ENCODE measurements around the gene SPTSSA.

The SPTSSA gene

DNA sequence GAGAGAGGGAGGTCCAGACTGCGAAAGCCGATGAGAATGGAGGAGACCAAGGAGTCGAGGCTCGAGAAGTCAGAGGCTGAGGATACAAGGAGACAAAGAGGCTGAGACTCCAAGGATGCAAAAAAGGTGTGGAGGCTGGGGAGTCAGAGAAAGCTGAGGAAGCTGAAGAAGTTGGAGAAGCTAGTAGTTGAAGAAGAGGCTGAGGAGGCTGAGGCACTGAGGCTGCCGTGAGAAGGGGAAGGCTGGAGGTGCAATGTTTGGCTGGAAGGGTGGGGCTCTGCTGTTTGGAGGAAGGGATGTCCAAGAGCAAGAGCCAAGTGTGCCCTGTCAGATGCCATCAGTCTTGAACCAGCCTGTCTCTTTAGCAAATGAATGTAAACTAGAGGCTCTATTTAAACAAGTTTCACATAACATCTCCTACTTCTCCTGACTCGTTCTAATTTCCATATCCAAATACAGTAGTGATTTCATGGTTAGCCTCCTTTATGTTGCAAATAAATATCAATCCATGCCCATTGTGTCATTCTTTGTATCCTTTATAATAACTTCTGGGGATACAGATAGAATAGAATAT is 10.8 kb upstream of the SPTSSA start:
- FAIRE-seq = no peak
- DNase-seq (ENCODE audit: low spot score) = no peak

- DNase-seq (ENCODE audit: low spot score) = no peak
Observed at GRCh38 chr14:34470319-34470718, 8.3 kb upstream of the SPTSSA start.

GRCh38 chr14:34466691-34467090 is 4.7 kb upstream of the SPTSSA start:
- DNase-seq (ENCODE audit: low spot score) = no peak
- no peak for FAIRE-seq

More at GRCh38 chr14:34470319-34470718, 8.3 kb upstream of the SPTSSA start:
- FAIRE-seq = no peak

DNA sequence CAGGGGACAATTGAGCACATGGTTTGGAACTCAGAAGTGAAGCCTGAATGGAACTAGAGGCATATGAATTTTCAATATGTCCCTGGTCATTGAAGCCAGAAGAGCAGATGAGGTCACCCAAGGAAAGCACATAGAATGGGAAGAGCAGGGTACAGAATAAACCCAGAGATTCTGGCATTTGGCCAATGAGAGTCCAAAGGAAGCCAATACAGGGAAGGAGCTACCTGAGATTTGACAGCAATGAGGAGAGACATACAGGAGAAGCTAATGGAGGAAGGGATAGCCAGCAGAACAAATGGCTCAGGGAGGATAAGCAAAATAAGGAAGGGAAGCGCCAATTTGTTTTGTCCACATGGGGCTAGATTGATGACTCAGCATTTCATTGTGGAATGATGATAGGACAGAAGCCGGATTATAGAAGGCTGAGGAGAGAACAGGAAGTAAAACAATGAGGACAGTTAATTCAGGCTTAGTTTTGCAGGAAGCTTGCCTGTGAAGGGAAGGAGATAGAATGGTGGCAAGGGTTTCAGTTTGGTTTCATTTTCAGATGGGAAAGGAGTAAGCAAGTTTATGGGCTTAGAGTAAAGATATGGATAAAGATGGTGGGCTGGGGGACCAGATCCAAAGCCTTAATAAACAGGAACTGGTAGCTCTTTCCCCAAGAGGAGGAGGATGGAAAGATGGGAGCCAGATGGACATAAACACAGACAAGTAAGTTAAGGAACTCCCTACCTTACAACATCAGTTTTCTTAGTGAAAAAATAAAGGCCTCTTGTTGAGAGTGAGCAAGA is 3.2 kb upstream of the SPTSSA start:
- FAIRE-seq = no peak
- DNase-seq (ENCODE audit: low spot score) = peak; percentile 39

DNA sequence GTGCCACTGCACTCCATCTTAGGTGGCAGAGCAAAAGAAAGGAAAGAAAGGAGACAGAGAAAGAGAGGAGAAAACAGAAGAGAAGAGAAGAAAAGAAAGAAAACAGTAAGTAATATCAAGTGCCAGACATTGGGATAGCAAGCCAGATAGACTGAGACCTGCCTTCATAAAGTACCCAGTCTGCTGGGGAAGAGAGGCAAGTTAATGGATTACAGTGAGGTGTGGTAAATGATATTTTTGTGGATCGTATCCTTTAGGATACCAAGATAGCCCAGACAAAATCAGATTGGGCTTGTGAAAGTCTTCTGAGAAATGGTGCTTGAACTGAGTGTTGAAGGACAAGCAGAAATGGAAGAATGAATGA is 1.5 kb upstream of the SPTSSA start:
- DNase-seq (ENCODE audit: low spot score) = no peak
- FAIRE-seq = no peak

- DNase-seq (ENCODE audit: low spot score) = peak; percentile 48
Observed at GRCh38 chr14:34461334-34462131, 507 bp downstream of the SPTSSA start.

GRCh38 chr14:34460841-34461240 is 1.2 kb downstream of the SPTSSA start:
- FAIRE-seq = no peak
- no peak for DNase-seq (ENCODE audit: low spot score)

More at GRCh38 chr14:34461334-34462131, 507 bp downstream of the SPTSSA start:
- no peak for FAIRE-seq

DNA sequence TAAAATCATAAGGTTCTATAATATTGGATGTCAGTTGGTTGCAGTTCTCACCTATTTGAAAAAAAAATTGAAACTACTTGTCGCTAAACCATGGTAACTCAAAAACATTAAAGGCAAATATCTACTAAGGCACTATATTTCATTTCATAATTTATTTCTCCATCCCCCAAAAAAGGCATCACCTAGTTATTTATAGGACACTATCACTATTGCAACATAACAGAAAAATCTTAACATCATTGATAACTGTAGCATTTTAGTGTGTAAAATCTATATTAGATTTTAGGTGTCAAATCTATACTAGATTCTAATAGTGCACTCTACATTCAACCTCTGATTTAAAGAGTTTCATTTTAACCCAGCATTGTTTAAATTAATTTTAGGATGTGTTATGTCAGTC is 1.7 kb downstream of the SPTSSA start:
- FAIRE-seq = no peak
- no peak for DNase-seq (ENCODE audit: low spot score)

DNA sequence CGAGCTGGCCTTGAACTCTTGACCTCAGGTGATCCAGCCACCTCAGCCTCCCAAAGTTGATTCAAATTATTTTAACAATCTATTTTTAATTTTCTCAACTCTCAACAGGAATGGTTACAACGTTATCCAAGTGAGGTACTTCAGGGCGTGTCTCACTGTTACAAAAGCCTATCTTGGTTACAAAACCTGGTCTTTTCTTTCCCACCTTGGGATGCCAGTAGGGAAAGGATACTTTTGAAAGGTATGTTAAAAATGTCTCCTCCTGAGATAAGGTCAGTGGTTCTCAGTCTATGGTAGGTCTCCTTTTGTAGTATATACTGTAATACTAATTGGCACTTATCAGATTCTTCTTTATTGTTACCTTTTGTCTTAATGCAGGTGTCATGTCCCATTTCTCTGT is 4.9 kb downstream of the SPTSSA start:
- DNase-seq (ENCODE audit: low spot score) = no peak
- no peak for FAIRE-seq

DNA sequence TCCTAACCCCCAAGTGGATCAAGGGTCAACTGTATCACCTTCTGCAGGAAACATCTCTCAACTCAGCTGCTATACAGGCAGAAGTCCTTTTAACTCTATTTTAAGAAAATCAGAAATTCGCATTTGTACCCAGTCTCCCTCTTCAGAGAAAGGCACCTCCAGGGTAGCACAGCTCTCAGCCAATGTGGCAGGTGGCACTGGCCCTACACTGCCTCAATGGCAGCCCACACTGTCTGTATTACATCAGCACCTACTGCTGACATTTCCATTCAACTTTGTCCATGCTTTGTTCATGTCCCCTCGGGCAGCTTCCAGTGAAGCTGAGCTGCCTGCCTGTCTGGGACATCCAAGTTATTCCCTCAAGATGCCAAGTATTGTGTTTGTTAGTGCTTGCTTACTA is 8.8 kb downstream of the SPTSSA start:
- no peak for DNase-seq (ENCODE audit: low spot score)
- no peak for FAIRE-seq

- no peak for DNase-seq (ENCODE audit: low spot score)
- no peak for FAIRE-seq
Observed at GRCh38 chr14:34452258-34452822, 9.7 kb downstream of the SPTSSA start.

- DNase-seq (ENCODE audit: low spot score) (no peak), FAIRE-seq (no peak)
Observed at GRCh38 chr14:34450958-34451357, 11.1 kb downstream of the SPTSSA start.

DNA sequence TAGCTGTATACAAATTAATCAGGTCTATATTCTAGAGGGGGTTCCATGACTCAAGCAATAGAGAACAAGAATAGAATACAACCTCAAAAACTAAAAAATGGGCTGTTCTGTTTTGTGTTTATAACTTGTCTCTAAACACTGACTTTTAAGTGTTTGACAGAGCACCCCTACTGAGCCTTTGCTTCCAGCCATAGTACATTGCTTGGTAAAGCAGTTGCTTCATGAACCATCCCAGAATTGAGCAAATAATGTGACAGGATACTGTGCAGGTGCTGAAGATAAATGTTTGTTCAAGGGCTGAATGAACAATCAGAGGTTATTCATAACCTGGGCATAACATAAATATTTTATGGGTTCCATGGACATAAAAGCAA is 11.5 kb downstream of the SPTSSA start:
- FAIRE-seq = no peak
- no peak for DNase-seq (ENCODE audit: low spot score)

- DNase-seq (ENCODE audit: low spot score) = no peak
- no peak for FAIRE-seq
Observed at GRCh38 chr14:34449819-34450541, 12.1 kb downstream of the SPTSSA start.

DNA sequence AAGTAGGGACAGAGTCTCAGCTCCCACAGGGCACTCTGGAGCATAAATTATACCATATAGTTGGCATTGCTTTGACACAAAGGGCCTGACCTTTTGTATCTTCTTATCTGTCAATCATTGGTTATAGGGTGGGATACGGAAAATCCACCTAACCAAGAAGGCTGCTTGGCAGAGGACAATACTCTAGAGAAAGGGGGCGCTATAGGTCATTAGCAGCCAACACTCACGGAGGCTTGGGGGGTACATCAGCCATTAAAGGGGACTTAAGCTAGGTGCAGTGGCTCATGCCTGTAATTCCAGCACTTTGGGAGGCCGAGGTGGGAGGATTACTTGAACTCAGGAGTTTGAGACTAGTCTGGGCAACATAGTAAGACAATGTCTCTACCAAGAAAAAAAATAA is 22.9 kb downstream of the SPTSSA start:
- no peak for DNase-seq (ENCODE audit: low spot score)
- FAIRE-seq = no peak

- DNase-seq (ENCODE audit: low spot score) (no peak), FAIRE-seq (no peak)
Observed at GRCh38 chr14:34438438-34438837, 23.6 kb downstream of the SPTSSA start.

- FAIRE-seq = no peak
- no peak for DNase-seq (ENCODE audit: low spot score)
Observed at GRCh38 chr14:34437729-34438080, 24.3 kb downstream of the SPTSSA start.

DNA sequence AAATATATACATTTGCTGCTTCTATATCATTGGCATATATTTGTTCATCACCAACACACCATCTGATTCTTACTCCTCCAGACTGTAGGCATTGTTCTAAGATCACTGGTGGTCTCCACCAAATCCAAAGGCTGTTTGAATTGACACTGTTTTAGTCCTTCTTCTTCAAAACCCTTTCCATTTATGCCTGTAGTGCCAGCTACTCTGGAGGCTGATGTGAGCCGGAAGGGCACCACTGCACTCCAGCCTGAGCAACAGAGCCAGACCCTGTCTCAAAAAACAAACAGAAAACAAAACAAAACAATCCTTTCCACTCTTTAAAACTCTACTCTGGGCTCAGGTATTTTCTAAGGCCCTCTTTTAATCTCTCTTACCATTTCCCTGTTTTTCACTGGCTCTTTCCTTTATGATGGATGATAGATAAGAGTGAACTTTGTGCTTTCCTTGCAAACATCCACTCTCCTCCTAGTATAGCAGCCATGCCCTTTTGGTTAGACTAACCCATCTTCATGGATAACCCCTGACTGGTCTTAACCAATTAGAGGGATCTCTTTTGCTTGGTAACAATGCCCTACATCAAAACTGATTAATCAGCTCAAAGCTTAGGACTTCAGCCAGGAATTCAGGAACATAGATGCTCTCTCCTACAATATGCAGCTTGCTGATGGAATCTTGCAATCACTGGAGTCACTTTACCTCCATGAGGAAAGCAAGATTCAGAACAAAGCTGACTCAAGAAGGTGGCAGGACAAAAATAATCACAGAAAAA is 24.9 kb downstream of the SPTSSA start:
- DNase-seq (ENCODE audit: low spot score) = no peak
- no peak for FAIRE-seq

GRCh38 chr14:34436118-34436905 is 25.7 kb downstream of the SPTSSA start:
- FAIRE-seq (no peak), DNase-seq (ENCODE audit: low spot score) (no peak)

- no peak for DNase-seq (ENCODE audit: low spot score)
- FAIRE-seq = no peak
Observed at GRCh38 chr14:34433957-34434356, 28.1 kb downstream of the SPTSSA start.
